HL-60/S4 (cell line): ENCODE results near the gene TCF12.

ENCODE experiments used
- in situ Hi-C: fragments of 300-500 bp; cut with MboI; formaldehyde crosslinking; loops from 2 replicates; pipeline ENCODE4 v1.14.3; 2022; ENCODE audit warnings: low sequenced_read_pairs

TCF12 gene

DNA sequence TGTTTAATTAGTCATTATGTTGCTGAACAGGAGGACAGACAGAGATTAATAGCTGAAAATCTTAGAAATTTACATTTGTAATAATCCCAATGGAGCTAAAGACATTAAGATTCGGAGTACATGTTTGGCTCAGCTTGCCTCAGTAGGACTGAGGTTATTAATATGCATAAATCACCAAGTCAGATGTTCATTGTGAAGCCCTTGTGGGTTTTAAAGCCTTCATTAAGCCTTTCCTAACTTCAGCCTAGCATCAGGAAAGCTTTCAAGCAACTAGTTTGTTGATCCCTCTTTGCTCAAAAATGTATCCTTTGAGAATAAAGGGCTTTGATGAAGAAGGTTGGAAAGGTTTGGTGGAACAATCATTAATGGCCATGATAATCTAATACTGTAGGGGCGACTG is 279.7 kb downstream of the TCF12 start:
- in situ Hi-C loops = no loop called here

DNA sequence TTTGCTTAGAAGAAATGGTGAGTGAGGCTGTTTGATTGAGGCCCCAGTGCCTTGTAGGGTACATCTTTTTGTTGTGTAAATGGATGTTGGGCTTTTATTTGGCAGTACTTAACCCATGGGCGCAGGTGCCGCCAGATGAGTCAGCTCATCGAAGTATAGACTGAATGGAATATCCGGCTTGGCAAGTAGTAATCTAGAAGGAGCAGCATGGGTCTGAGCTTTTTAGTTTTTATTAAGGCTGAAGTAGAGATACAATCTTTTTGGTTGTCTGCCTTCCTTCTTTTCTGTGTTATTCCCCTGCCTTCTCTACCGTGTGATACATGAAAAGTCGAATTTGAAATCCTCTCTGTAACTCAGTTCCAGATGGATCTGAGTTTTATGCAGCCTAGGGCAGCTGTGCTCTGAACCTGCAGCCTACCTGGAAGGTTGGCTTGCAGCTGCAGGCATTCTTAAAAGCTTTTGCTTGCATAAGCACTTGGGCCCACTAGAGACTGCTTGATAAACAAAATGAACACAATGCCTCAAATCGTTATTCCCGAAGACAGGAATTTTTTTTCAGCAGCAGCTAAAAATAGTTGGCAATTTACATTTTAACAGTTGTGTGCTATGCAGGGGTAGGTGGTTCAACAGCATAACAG is 280.3 kb downstream of the TCF12 start:
- in situ Hi-C loops = no loop called here

DNA sequence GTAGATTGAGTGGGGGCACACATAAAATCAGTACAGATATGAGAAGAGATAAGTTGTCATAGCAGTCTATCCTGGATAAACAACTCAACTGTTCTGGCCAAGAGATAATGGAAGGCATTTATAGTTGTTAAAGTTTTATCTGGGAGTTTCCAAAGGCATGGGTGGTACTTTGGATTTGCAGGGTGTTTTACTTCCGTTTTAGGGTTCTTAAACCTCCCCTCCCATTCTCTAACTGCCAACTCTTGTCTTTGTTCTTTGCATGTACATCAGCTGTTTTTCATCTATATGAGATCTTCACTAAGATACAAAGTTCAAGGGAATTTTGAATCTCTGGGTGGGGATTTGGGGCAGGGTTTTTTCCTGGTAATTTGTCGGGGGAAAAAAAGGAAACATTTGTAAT is 283.1 kb downstream of the TCF12 start:
- in situ Hi-C loops = no loop called here

DNA sequence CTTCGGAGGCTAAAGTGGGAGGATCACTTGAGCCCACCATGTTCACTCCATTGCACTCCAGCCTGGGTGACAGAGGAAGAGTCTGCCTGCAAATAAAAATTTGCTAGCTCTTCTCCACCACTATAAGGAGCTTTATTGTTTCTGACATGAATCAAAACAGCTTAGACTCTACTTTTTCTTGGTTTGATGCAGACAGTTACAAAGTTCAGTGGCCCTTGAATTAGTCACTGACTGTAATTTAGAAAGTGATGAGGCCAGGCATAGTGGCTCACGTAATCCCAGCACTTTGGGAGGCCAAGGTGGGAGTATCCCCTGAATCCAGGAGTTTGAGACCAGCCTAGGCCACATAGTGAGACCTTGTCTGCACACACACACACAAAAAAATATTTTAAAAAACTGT is 285.5 kb downstream of the TCF12 start:
- in situ Hi-C loops = no loop called here

DNA sequence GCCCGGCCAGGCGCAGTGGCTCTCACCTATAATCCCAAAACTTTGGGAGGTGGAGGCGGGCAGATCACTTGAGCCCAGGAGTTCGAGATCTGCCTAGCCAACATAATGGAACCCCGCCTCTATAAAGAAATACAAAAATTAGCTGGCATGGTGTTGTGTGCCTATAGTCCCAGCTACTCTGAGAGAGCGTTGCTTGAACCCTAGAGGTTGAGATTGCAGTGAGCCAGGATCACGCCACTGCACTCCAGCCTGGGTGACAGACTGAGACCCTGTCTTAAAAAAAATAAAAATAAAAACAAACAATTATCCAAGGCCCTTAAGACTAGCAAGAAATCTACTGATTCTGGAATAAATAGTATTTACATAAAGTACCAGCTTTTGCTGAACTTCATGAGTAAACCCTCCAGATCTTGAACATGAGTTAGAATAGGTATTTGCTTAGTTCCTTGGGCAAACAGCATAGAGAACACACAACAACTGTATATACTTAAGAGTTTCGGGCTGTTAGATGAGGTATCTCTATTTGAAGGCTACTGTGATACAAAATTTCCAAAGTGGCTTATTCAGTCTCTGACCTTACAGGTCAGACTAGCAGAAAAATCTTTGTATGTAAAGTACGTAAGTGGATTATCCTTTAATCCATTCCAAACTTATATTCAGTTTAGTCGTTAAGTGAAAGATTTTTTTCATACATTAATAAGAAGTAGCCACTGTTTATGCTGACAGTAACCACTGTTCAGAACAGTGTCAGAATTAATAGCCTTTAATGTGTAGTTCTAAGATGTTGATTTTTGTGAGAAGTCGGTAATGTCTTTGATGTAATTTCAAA is 286.8 kb downstream of the TCF12 start:
- in situ Hi-C loops = no loop called here

DNA sequence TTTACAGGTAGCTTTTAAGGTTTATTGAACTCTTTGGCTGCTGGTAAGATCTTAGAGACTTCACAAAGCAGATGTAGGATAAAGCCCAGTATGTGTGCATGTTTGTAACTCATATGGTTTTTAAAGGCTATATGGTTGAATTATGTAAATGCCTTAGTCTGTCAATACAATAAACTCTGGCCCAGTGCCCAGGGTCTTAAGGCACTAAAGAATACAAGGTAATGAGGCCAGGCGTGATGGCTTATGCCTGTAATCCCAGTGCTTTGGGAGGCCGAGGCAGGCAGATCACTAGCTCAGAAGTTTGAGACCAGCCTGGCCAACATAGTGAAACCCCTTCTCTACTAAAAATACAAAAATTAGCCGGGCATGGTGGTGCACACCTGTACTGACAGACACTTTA is 287.6 kb downstream of the TCF12 start:
- in situ Hi-C loops = no loop called here

DNA sequence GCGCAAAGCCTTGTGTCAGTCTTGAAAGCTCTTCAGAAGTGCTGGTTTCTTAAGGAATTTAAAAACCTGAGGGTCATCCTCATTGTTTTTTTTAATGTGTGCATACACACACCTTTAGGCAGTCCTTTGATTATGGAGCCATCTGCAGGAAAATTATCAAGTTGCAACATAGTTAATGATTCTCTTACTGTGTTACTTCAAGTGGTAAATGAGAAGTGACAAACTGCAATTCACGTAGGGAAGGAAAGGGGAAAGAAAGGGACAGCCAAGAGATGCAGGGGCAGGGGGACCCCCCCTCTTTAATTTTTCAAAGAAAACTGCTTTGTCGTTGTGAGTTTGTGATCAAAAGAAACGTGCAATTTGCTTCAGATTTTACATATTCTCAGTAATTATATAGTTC is 295.4 kb downstream of the TCF12 start:
- in situ Hi-C loops = no loop called here

DNA sequence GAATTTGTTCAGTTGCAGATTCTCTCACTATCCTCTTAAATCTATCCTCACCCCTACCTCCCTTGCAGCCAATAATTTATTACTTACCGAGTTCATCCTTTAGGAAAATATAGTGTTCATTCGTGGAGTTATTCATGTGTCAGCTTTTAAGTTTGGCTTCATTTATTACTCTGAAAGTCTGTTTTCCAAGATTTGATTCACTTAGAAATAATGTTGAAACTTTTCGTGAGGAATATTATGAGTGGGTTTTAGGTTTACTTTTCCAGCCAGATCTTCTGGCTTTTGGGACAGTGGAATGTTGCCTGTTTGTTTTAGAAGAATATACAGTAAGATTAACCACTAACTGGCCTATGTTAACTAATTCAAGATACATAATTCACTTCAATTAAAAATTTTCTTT is 296.9 kb downstream of the TCF12 start:
- in situ Hi-C loops = no loop called here

DNA sequence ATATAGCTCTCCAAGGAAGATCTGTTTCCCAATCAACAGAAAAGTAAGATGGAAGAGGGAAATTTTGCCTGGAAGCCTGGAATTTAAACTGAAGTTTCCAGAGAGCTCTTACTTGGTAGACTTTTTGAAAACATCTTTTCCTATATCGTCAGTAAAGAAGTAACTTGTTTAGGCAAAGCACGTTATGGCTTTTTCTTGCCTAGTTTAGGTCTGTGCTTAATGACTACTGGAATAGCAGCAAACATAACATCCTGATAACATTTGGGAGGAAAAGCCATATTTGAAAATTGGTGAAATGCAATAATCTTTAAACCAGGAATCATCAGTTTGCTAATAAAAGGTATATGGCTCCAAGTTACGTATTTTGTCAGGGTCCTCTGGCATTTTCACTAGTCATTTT is 297.4 kb downstream of the TCF12 start:
- in situ Hi-C loops = no loop called here

DNA sequence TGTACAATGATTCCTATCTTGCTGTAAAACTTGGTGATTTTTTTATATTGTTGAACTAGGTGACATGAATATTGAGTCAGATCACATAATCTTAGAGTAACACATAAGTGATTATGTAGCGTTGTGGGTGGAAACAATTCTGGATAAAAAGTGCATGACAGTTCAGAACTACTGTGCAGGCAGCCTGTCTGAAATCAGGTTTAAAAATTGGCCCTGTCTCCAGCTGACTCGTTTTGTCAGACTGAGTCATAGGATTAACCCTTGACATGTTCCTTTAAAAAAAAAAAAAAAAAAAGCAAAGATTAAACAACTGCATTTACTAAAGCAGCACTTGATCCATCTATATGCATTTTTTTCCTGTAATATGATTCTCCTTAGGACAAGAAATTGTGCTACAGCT is 297.8 kb downstream of the TCF12 start:
- in situ Hi-C loops = no loop called here

DNA sequence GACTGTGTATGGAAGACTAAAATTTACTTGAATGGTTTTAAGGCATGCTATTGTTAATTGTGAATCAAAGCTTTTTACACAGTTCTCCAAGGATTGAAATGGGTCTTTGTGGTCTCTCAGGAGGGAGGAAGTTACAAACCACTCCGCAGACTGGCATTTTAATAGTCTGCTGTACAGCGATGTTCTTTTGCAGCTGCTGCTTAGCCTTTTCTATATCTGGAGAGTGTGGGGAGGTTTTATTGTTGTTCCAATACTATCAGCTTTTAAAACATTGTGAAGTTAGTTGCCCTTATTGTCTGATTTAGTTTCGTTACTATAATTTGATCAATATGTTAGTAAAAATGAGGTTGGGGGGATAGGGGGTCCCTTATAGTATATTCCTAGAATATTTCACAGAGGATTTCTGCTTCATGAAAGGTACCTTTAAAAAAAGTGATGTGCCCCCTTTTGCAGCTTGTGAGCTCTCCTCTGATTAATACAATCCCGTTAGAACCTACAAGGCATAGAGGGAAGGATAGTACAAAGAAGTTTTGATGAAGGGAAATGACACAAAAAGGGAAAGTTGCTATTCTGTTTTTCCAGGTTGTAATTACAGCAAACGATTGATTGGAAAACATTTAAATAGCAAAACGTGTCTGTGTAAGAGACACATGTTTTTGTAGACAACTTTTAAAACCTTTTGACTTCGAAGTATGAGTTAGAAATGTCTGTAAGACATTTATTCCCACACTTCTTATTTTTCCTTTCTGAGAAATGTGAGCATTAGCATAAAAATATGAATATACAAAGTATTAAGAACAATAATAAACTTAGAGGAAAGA is 299.5 kb downstream of the TCF12 start:
- in situ Hi-C loops = no loop called here

DNA sequence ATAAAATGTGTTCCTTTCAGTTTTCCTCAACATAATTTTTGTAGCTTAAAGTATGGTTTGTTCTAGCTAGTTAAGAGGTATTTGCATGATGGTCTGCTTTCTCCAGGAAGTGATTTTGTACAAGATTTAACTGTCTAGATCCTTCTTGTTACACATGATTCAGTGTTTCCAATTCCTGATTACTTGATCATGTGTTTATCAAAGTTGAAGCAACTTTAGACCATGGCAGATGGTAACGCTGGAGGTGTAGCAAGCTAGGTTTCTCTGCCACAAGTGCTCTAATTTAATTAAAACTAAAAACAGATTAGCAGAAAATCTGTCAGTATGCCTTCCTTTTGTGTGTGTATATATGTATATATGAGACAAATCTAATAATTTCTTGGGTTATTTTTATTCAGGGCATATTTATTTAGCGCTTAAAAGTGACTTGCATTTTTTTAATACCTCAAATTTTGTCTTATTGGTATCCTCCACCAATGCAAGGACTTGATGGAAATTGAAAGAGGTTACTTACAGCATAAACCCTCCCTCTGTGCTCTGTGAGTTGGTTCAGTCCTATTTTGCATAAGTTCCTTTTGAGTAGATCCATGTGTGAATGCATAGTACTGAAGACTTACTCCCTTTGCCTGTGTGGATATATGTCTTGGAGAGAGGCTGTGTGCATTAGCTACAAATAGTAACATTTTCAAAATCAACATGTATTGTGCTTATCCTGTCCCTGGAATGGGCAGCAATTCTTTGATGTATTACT is 300.6 kb downstream of the TCF12 start:
- in situ Hi-C loops = no loop called here

DNA sequence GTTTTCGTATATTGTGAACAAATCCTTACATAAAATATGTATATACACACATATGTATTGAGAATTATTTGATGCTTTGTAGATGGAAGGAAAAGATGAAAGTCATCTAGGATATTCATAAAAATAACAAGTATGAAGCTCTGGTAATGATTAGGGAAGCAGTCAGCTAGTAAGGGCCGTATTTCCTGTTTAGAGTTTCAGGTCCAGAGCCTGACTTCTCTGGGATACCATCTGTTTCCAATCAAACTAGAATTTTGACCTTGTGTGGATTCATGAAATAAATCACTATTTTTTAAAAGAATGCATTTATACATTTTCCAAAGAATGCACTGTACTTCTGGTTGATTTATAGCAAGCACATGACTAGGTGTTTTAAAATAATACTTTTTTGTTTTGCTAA is 301.8 kb downstream of the TCF12 start:
- in situ Hi-C loops = no loop called here

DNA sequence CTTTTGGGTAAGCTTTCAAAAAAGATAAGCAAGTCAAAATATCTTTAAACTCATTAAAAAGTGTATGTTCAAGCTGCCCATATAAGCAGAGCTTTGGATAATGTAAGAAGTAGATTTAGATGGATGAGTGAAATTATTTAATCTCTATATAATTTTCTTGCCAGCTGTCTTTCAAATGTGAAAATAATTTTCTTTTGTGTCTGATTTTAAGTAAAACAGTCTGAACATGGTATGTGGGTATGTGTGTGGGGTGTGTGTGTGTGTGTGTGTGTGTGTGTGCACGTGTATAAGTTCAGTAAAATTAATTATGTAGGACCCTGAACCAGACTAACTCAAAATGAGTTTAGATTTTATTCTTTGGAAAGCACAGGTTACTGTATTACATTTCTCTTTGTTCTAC is 302.7 kb downstream of the TCF12 start:
- in situ Hi-C loops = no loop called here

DNA sequence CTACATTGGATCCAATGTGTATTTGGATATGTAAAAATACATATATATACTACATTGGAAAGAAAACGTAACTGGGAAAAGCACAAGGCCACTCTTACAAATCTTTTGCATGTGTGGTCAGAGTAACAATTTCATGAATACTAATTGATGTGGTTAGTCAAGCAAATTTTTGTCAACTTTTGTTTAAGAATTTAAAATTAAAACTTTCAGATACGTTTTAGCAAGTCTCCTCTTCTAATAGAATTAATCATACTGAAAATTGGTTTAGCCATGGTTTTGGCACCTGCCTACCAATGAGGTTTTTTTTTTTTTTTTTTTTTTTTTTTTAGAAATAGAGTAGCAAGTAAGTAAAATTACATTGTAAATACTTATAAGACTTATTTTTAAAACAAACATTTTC is 304.9 kb downstream of the TCF12 start:
- in situ Hi-C loops = no loop called here

DNA sequence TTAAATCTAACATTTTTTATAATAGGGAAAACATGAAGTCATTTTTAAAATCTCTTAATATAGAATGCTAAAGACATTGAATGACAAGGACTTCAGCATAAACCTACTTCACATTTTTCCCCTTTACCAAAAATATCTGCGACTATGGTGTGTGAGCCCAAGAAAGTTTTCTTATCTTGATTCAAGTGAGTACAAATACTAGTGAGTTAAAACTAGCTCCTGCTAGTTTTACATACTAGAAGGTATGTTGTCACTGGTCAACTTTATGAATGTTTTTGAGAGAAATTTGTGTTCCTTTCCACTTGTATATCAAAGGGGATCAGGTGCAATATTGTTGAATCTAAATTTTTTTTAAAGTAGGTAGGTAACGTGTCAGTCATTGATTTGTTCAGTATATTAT is 305.4 kb downstream of the TCF12 start:
- in situ Hi-C loops = no loop called here

DNA sequence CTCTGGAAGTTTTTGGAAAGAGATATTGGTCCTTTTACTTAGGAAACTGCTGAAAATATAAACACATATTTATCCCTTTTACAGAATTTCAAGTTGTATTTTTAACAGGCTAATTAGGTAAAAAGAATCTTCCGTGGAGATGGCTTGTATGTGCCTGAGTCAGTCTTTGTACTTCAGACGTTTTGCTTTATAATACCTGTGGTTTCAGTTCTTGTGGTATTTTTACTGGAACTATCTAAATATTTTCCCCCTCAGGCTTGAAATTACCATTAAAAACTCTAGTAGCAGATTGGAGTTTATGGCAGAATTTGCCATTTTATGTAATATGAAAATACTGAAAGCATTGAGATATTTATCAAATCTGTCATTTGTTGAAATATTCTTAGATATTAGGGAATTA is 306.2 kb downstream of the TCF12 start:
- in situ Hi-C loops = no loop called here

DNA sequence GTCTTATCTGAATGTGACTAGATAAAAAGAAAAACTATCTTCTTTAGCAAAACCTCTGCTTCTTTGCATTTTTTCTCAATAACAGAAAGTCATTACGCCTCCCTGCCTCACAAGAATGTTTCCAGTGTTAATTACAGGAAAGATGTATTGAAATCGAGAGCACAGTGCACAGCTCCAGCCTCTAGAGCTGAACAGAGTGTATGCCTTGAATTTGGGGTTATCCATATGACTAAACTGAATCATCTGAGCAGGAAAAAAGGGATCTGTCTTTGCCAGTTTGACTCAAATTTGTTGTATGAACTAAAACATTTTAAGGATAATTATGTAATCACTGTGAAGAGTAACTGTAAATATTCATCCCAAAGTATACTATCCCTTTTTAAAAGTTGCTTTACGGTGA is 308.7 kb downstream of the TCF12 start:
- in situ Hi-C loops = no loop called here

DNA sequence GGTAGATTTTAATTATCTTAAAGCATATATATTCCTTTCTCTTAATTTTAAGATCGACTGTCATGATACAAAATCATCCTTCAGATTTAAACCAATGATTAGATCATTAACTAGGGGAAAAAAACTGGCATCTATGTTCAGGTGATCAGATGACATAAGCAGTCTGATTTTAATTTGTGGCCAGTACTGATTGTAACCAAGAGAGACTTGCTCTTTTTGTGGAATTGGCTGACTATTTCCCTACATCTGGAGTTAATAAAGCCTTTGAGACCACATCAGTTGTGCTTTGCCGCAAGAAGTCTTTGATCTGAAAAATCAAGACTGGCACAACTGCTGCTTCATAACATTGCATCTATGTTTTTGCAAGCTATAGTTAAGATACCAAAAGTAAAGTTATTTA is 309.5 kb downstream of the TCF12 start:
- in situ Hi-C loops = no loop called here

DNA sequence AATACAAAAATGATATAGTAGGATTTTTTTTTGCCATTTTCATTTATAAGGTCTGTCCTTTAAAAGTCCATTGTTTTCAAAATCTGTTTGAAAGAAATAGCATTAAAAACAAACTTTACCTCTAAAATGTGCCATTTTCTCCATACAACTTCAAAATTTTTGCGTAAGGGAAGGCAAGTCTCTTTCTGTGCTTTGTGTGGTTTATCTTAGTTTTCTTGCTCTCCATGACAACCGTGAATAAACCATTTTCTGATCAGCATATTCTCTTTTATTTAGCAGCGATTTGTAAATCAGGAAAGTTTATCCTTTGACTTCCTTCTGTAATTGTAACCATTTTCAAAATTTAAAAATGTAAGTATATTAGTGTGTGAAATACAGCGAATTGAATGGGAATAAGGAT is 310.0 kb downstream of the TCF12 start:
- in situ Hi-C loops = no loop called here

DNA sequence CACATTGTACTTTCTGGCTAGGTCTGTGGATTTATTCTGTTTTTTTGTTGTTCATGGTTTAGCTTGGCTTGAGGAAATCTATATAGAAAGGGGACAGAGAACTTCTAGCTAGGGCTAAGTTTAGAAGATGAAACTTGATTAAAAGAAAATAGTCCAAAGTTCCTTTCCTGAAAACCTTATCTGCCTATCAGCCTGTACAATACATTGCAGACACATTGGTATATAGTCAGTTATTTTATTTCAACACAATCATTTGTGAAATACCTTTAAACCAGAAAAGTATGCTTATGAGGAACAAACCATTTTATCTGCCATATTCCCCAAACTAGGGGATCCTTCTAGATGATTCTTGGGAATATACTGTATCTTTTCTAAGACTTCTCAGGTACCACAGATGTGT is 310.6 kb downstream of the TCF12 start:
- in situ Hi-C loops = no loop called here
